ENCODE measurements around the gene CETP. TPM values are rescaled to one million over a fixed set of nuclear protein-coding genes. Genes with fewer than 3 reads are reported as not detected.

The CETP gene
- total RNA-seq, 3 donors from 2014 or later (not counting 1 experiment from before 2014, with no cell fraction given) = 0.14 TPM; not detected in 2

GRCh38 chr16:56919099-56919800 lies 42.5 kb upstream of the CETP start:
- intact Hi-C loops (cut with micrococcal nuclease) = no loop called here

GRCh38 chr16:56921571-56921970 lies 40.2 kb upstream of the CETP start:
- no peak for ATAC-seq
- H3K4me1 ChIP-seq (ENCODE audit: control insufficient read depth, insufficient read depth, low read length) = peaks cover 25% of the 10 kb centered on the region
- H3K27me3 ChIP-seq (ENCODE audit: control insufficient read depth, insufficient read depth, low read length) = peaks cover 2% of the 10 kb centered on the region
- Mint-ChIP-seq H3K9me3 (no peaks in the 10 kb centered on the region), H3K27me3 (ENCODE audit: low read depth in 2 of 2) (peaks cover 35 to 44% of the 10 kb centered on the region in 2 donors), H3K4me3 (no peak overlapping the region), H3K27ac (no peak overlapping the region), H3K4me1 (peaks cover 14 to 21% of the 10 kb centered on the region in 2 donors), H3K36me3 (no peaks in the 10 kb centered on the region)
- intact Hi-C loops (cut with micrococcal nuclease) = no loop called here
- WGBS (ENCODE audit: insufficient coverage) = 95% methylated on average over 4 of the region's 4 CpGs
- H3K36me3 ChIP-seq (ENCODE audit: control insufficient read depth, insufficient read depth, low read length) = no peaks in the 10 kb centered on the region
- H3K9me3 ChIP-seq (ENCODE audit: control insufficient read depth, insufficient read depth, low read length) = no peaks in the 10 kb centered on the region
- H3K4me3 ChIP-seq (ENCODE audit: low read length) = no peak overlapping the region
- DNase-seq = no peak
- TF ChIP-seq CTCF (IDR thresholded peaks at IDR 0.05) = no peak
- no peak overlapping the region for H3K27ac ChIP-seq (ENCODE audit: low read length)

More at GRCh38 chr16:56919099-56919800, 42.5 kb upstream of the CETP start:
- no peaks in the 10 kb centered on the region for H3K27me3 ChIP-seq (ENCODE audit: control insufficient read depth, insufficient read depth, low read length)
- H3K36me3 ChIP-seq (ENCODE audit: control insufficient read depth, insufficient read depth, low read length) = no peaks in the 10 kb centered on the region
- no peak overlapping the region for H3K4me3 ChIP-seq (ENCODE audit: low read length)
- peaks cover 28% of the 10 kb centered on the region for H3K4me1 ChIP-seq (ENCODE audit: control insufficient read depth, insufficient read depth, low read length)
- no peaks in the 10 kb centered on the region for H3K9me3 Mint-ChIP-seq
- H3K27ac Mint-ChIP-seq = no peak overlapping the region
- DNase-seq = no peak
- H3K27me3 Mint-ChIP-seq (ENCODE audit: low read depth in 2 of 2) = peaks cover 40 to 44% of the 10 kb centered on the region in 2 donors
- no peaks in the 10 kb centered on the region for H3K36me3 Mint-ChIP-seq
- WGBS (ENCODE audit: insufficient coverage) = 94% methylated on average over 11 of the region's 11 CpGs
- no peak overlapping the region for H3K27ac ChIP-seq (ENCODE audit: low read length)
- H3K4me1 Mint-ChIP-seq = peaks cover 14 to 22% of the 10 kb centered on the region in 2 donors
- no peak for TF ChIP-seq CTCF (IDR thresholded peaks at IDR 0.05)
- no peak overlapping the region for H3K4me3 Mint-ChIP-seq
- H3K9me3 ChIP-seq (ENCODE audit: control insufficient read depth, insufficient read depth, low read length) = no peaks in the 10 kb centered on the region
- no peak for ATAC-seq

GRCh38 chr16:56923481-56924091 lies 38.2 kb upstream of the CETP start:
- Histone ChIP-seq H3K27me3 (ENCODE audit: control insufficient read depth, insufficient read depth, low read length) (peaks cover 2% of the 10 kb centered on the region), H3K4me1 (ENCODE audit: control insufficient read depth, insufficient read depth, low read length) (peaks cover 9% of the 10 kb centered on the region), H3K27ac (ENCODE audit: low read length) (no peak overlapping the region), H3K36me3 (ENCODE audit: control insufficient read depth, insufficient read depth, low read length) (no peaks in the 10 kb centered on the region), H3K9me3 (ENCODE audit: control insufficient read depth, insufficient read depth, low read length) (no peaks in the 10 kb centered on the region), H3K4me3 (ENCODE audit: low read length) (no peak overlapping the region)
- TF ChIP-seq CTCF (IDR thresholded peaks at IDR 0.05) = no peak
- 93% methylated on average over 9 of the region's 9 CpGs for WGBS (ENCODE audit: insufficient coverage)
- Mint-ChIP-seq H3K27ac (no peak overlapping the region), H3K4me1 (peaks cover 4 to 5% of the 10 kb centered on the region in 2 donors), H3K4me3 (no peak overlapping the region), H3K9me3 (no peaks in the 10 kb centered on the region), H3K27me3 (ENCODE audit: low read depth in 2 of 2) (peaks cover 25 to 27% of the 10 kb centered on the region in 2 donors), H3K36me3 (no peaks in the 10 kb centered on the region)
- DNase-seq = no peak
- ATAC-seq = no peak
- intact Hi-C loops (cut with micrococcal nuclease) = no loop called here
